HG03460 (cell line): Measurements from ENCODE around the gene PIGQ.

Experiments used
- ATAC-seq: cut with Tn5 transposase; IDR thresholded peaks from one replicate; pipeline ENCODE4 v1.9.1; 2021; ENCODE audit not compliant: unreplicated experiment

Gene PIGQ

GRCh38 chr16:625977-626765 lies 56.4 kb downstream of the PIGQ start:
- no peak for ATAC-seq

- ATAC-seq = no peak
Observed at GRCh38 chr16:626787-627453, 57.2 kb downstream of the PIGQ start.

DNA sequence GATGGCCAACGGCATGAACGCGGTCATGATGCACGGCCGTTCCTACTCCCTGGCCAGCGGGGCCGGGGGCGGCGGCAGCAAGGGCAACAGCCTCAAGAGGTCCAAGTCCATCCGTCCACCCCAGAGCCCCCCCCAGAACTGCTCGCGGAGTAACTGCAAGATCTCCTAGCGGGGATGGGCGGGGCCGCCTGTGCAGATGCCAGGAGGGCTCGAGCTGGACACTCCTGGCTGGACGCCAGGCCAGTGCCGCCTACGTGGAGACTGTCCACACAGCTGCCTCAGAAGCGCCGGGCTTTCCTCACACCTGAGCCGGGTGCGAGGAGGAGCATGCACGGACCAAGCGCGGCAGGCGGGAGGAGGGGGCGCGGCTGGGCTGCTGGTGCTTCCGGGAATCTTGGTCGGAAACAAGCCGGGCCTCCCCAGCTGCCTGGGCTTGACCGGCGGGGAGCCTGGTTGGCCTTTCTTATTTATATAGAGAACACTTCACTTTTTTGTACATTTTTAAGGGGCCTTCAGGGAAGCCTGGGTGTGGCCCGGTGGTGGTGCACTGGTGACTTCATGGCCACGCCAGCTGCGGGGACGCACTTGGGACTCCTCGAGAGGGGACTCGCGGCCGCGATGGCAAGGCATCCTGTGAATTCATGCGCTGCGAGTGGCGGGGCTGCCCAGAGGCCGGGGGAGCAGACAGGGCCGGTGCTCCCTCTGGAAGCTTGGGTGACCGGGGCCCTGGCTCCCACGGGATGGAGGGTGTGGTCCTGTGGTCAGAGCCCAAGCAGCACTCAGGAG lies 57.9 kb downstream of the PIGQ start:
- no peak for ATAC-seq

DNA sequence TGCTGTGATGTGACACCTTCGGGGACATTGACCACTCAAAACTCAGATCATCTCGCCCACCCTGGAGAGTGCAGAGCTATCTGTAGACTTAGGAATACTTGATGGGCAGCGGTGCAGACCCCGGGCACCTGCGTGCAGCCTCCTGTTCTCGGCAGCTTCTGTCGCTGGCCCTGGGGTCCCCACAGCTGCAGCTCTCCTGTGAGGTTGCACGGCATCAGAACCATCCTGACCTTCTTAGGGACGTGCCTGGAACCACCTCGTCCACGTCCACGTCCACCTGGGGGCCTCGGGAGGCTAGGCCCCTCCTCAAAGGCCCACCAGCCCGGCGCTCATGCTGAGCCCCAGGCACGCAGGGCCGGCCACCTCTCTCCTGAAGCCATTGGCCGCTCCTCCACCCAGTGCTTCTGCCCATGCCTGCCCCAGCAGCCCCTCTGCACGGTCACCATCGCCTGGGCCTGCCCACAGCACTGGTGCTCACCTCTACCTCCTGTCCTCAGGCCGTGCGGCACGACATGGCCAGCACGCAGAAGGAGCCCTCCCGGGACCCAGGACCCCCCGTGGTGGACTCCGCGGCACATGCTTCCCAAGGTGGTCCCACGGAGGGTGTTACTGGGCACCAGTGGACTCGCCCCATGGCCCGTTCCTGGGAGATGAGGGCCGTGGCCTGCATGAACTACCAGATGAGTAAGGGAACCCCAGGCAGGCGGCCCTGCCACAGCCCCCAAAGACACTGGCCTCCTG lies 58.7 kb downstream of the PIGQ start:
- ATAC-seq = no peak

GRCh38 chr16:629185-629832 lies 59.5 kb downstream of the PIGQ start:
- no peak for ATAC-seq

DNA sequence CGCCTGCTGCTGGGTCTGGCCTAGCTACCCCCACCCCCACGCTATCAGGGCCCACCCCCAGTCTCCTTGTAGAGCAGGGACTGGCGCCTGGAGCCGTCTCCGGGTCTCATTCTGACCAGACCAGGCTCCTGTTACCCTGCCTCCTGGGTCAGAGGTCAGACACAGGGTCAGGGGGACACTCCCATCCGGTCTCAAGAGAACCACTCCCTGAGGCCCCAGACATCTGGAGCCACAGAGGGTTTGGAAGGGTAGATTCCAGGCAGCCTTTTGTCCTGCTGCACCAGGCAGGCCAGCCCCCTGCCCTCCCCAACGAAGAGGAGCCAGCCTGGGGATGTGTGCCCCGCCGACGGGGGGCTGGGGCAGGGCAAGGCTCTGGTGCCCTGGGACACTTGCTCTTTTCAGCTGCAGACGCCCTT lies 60.1 kb downstream of the PIGQ start:
- no peak for ATAC-seq

DNA sequence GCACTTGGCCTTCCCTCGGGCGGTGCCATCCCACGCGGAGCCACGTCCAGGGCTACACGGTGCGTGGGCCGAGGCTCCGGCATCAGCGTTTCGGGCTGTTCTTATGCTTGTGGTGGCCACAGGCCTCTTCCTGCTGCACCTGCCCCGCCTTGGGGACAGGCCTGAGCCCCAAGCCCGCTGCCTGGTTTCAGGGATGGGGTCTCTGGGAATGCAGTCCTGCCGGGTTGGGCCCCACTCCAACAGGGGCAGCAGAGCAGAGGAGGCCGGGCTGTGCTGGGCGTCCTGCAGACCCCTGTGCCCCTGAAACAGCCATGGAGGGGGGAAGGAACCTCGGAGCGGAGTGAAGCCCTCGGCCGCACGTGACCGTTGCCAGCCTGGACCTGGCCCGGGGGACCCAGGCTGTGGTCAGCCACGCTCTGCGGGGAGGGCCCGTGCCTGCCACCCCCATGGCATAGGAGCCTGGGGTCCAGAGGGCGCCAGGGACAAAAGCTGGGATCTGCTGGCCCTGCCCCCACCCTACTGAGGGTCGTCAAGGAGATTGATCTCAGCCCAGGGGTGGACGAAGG lies 60.6 kb downstream of the PIGQ start:
- ATAC-seq = no peak

DNA sequence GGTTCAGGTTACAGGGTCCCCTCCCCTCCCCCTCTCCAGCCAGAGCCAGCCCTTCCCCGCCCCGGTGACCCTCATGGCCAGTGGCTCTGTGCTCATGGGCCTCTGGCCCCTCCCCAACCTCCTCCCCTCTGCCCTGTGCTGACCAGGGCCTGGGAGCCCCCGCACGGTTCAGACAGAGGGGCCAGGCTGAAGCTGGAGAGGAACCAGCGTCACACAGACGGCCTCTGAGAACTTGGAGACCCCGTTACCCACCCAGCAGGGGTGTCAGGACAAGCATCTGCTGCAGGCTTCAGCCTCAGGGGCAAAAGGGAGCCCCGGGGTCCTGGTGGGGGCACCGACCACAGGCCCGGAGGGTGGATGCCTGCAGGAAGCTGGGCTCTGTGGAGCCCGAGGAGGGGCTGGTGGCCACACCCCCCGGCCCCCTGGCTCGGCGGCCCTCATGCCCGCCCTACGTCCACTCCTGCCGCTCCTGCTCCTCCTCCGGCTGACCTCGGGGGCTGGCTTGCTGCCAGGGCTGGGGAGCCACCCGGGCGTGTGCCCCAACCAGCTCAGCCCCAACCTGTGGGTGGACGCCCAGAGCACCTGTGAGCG lies 61.1 kb downstream of the PIGQ start, which contains the start of gene WFIKKN1:
Gene WFIKKN1 (plus strand): TSS at position 171 of the 591 bp plus-strand sequence. CDS start 269 bp downstream, at position 440.
- ATAC-seq = no peak

- ATAC-seq = no peak
Observed at GRCh38 chr16:631808-632358, 62.1 kb downstream of the PIGQ start.

- ATAC-seq = no peak
Observed at GRCh38 chr16:632486-633335, 62.9 kb downstream of the PIGQ start.

GRCh38 chr16:633336-634050 lies 63.7 kb downstream of the PIGQ start:
- ATAC-seq = no peak
